ENCODE data around the gene LPGAT1.
A peak's percentile ranks its signal among the peaks of the same experiment; 100 is the strongest.

LPGAT1 gene

DNA sequence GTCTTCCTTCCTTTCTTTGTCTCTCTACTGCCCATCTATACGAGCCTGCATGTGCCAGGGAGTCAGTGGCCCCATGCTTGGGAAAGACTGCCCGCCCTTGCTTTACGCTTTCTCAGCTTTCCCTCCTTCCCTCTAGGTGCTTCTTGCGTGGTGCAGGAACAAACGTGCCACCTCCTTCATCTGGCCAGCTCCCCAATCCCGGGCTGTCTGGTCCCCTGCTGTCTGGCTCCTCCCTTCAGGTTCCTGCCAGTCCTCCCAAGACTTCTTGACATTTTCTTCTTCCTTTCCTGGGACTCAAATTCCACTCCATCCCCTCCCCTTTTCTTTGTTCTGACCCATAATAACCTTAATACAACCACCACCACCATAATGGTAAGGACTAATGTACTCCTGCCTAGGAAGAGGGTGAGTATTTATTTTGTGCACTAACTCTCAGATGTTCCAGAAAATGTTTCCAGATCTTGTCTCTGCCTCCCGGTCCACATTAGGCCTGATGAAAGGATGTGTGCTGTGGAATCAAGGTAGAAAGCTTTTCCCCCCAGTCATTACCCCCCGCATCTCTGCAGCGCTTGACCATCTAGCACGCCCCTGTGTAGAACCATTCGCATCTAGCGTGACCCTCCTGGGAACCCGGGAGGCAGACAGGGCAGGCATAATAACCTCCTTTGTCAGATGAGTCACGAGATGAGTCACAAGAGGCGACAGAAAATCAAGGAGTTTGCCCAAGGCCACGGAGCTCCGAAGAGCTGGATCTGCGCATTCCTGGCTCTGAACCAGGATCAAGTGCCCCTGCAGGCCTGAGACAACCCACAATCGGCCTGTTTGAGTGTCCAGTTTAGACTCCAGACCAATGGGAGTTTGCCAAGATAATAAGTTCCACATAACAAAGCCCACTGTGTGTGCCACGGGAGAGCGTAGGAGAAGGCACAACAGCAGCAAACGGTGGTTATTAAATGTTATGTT lies 95.1 kb downstream of the LPGAT1 start:
- no peak overlapping the region for H3K4me3 ChIP-seq (ENCODE audit: low read length)

GRCh38 chr1:211734791-211735190 lies 95.8 kb downstream of the LPGAT1 start:
- no peak overlapping the region for H3K4me3 ChIP-seq (ENCODE audit: low read length)
- TF ChIP-seq, protein P1, sequence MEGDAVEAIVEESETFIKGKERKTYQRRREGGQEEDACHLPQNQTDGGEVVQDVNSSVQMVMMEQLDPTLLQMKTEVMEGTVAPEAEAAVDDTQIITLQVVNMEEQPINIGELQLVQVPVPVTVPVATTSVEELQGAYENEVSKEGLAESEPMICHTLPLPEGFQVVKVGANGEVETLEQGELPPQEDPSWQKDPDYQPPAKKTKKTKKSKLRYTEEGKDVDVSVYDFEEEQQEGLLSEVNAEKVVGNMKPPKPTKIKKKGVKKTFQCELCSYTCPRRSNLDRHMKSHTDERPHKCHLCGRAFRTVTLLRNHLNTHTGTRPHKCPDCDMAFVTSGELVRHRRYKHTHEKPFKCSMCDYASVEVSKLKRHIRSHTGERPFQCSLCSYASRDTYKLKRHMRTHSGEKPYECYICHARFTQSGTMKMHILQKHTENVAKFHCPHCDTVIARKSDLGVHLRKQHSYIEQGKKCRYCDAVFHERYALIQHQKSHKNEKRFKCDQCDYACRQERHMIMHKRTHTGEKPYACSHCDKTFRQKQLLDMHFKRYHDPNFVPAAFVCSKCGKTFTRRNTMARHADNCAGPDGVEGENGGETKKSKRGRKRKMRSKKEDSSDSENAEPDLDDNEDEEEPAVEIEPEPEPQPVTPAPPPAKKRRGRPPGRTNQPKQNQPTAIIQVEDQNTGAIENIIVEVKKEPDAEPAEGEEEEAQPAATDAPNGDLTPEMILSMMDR (conservative IDR thresholded peaks at IDR 0.05; ENCODE audit: low read depth, low read length), result no peak
- DNase-seq (ENCODE audit: low read depth), result no peak

More for the DNA sequence above, 95.1 kb downstream of the LPGAT1 start:
- TF ChIP-seq, protein P1 (conservative IDR thresholded peaks at IDR 0.05; ENCODE audit: low read depth, low read length), result no peak
- peak; percentile 97 for DNase-seq (ENCODE audit: low read depth)

DNA sequence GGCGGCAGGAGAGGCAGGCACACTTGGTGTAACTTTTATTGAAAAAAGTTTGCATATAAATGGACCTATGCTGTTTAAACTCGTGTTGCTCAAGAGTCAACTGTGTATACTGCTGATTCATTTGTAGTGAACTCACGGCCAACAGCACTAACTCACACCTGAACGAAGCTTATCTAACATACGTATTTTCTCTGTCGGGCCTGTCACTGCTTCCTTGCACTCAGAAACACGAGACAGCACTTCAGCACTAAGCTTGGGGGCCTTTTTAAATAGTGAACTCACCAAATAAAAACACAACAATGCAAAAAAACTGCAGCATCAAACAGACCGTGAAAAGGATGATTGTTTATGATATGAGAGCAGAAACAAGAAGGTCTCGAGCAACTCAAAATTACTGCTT lies 96.2 kb downstream of the LPGAT1 start:
- no peak for DNase-seq (ENCODE audit: low read depth)
- no peak overlapping the region for H3K4me3 ChIP-seq (ENCODE audit: low read length)
- TF ChIP-seq, protein P1 (conservative IDR thresholded peaks at IDR 0.05; ENCODE audit: low read depth, low read length), result no peak

DNA sequence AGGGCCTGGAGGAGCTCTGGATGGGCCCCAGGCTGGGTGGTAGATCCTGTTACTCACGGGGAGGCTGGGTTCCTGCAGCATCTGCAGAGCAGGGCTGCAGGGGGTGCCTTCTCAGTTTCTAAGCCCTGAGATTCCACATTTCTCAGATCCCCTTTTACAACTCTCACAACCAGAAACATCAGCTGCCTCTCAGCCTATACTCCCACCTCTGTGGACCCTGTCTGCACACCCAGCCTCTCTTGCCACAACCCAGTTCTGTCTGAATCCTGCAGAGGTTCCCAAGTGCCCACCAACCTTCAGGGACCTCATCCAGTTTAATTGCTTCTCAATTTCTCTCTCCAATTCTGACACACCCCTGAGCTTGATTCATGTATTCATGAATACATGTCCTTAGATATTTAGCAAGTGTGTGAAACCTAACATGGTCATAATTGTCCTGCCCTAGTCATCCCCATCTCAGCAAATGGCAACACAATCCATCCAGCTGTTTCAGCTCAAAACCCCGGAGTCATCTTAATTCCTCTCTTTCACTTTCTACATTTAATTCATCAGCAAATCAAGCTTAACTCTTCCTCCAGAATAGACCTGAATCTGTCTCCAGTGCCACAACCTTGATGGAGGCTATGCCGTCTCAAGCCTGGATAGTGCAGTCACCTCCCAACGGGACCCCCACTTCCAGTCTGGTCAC lies 98.1 kb downstream of the LPGAT1 start:
- H3K4me3 ChIP-seq (ENCODE audit: low read length), result no peak overlapping the region
- DNase-seq (ENCODE audit: low read depth), result no peak
- TF ChIP-seq, protein P1 (conservative IDR thresholded peaks at IDR 0.05; ENCODE audit: low read depth, low read length), result no peak

DNA sequence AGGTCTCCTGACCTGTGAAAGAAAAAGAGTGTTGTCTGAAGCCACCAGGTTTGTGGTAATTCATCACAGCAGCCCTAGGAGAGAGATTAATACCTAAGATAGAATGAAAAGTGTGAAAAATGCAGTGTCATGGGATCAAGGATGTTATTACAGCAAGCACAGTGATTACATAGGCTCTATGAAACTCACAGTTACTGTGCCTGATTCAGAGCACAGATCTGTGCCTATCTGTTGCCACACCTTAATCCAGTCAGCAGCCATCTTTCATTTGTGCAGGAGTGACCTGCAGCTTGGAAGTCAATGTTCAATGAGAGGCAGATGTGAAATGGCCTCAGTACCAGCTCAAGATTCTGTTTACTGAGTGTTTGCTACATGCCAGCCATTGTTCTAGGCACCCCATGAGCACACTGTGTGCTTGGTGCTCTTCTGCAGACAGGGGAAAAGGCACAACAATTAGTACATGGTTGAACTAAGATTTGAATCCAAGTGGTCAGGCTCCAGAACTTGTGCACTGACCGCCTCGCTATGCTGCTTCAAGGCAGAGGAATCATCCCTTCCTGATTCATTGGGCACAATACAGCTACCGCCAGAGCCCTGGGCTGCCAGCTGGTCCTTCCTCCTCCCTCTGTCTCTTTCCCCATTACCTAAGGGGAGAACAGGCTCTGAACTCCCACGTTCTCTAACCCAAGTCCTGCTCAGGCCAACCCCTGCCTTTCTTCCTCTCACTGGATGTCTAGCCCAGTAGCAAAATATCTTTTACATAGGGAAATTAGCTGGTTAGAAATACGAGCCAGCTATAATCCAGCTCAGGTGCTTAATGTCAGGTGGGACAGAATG lies 98.9 kb downstream of the LPGAT1 start:
- TF ChIP-seq, protein P1 (conservative IDR thresholded peaks at IDR 0.05; ENCODE audit: low read depth, low read length), result no peak
- DNase-seq (ENCODE audit: low read depth), result no peak
- no peak overlapping the region for H3K4me3 ChIP-seq (ENCODE audit: low read length)

GRCh38 chr1:211730347-211730746 lies 100.2 kb downstream of the LPGAT1 start:
- TF ChIP-seq, protein P1 (conservative IDR thresholded peaks at IDR 0.05; ENCODE audit: low read depth, low read length), result no peak
- no peak overlapping the region for H3K4me3 ChIP-seq (ENCODE audit: low read length)
- no peak for DNase-seq (ENCODE audit: low read depth)
